Measurements from ENCODE around the gene IRGQ.
"Not testable (repeated sequence)": the region's sequence is repeated elsewhere in the genome, so short reads cannot be mapped to it uniquely, and the experiment has no call there.

DNA sequence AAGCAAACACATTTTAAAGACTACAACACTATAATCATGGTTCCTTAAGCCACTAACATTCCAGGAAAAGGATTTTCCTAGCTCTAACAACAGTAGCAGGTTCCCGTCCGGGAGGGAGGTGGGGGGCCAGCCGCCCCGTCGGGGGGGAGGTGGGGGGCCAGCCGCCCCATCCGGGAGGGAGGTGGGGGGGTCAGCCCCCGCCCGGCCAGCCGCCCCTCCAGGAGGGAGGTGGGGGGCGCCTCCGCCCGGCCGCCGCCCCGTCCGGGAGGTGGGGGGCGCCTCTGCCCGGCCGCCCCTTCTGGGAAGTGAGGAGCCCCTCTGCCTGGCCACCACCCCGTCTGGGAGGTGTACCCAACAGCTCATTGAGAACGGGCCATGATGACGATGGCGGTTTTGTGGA lies 48.0 kb downstream of the IRGQ start:
- TF ChIP-seq CTCF (IDR thresholded peaks at IDR 0.05; ENCODE audit: low read depth, low read length); POLR2A (IDR thresholded peaks at IDR 0.05; ENCODE audit: extremely low read depth, insufficient read length); MAX (IDR thresholded peaks at IDR 0.05; ENCODE audit: low read depth, low read length): not testable (repeated sequence)
